ENCODE data around the gene NIT1. TPM values are rescaled to one million over a fixed set of nuclear protein-coding genes. Genes with fewer than 3 reads are reported as not detected.

Gene NIT1
- total RNA-seq, 1 experiment from 2014 or later, result 39.6 TPM

DNA sequence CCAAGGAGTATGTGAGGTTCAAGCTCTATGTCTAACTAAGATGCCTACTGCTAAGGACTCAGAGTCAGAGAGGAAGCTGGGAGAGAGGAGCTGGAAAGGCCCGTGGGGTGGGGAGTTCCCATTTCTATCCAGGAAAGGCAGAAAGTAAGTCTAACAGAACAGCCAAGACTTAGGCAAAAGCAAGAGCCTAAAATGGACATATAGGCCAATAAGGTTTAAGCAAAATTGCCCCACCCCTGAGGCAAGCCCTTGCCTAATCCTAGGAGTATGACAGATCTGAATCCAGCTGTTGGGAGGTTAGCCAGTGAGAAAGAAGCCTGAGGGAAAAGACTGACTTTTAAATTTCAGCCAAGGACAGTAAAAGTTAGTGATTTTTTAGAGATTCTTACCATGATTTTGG is 21.4 kb upstream of the NIT1 start:
- Histone ChIP-seq H4K5ac (ENCODE audit: insufficient read length, low read depth, low read length) (no peak overlapping the region), H3K9ac (ENCODE audit: extremely low read depth, insufficient read length, low read length) (no peak overlapping the region), H2BK5ac (ENCODE audit: insufficient read length, low read length) (no peak overlapping the region), H3K4ac (ENCODE audit: low read depth, low read length) (no peak overlapping the region), H3K27me3 (ENCODE audit: insufficient read depth, low read length) (no peaks in the 10 kb centered on the region; the same call in 1 of the 2 replicates), H2AK5ac (ENCODE audit: insufficient read length, low read length) (no peak overlapping the region), H3K14ac (ENCODE audit: insufficient read depth, low read length) (no peak overlapping the region), H3T11ph (ENCODE audit: low read length) (no peak overlapping the region), H3K9me3 (ENCODE audit: control insufficient read depth, low read depth, low read length) (no peaks in the 10 kb centered on the region), H3K4me1 (ENCODE audit: insufficient read depth, low read length) (no peaks in the 10 kb centered on the region), H3K79me2 (ENCODE audit: insufficient read depth, low read length) (no peaks in the 10 kb centered on the region), H4K8ac (replicated peaks; ENCODE audit: insufficient read length, low read depth, low read length) (no peak overlapping the region), H3K4me2 (ENCODE audit: insufficient read depth, insufficient read length, low read length) (no peak overlapping the region), H2BK15ac (ENCODE audit: low read depth, low read length) (no peak overlapping the region), H2BK20ac (ENCODE audit: low read depth, low read length, poor library complexity, severe bottlenecking) (no peak overlapping the region), H3K27ac (ENCODE audit: insufficient read length, low read depth, low read length) (no peak overlapping the region), H2BK12ac (ENCODE audit: insufficient read length, low read depth, low read length) (no peak overlapping the region), H4K91ac (ENCODE audit: insufficient read length, low read depth, low read length) (no peak overlapping the region), H2BK120ac (ENCODE audit: low read depth, low read length, poor library complexity, severe bottlenecking) (no peak overlapping the region), H3K56ac (ENCODE audit: insufficient read length, low read depth, low read length) (no peak overlapping the region), H3K23me2 (ENCODE audit: insufficient read length, low read depth, low read length, poor library complexity, severe bottlenecking) (peaks cover 10% of the 10 kb centered on the region), H4K20me1 (ENCODE audit: control insufficient read depth, insufficient read depth, insufficient read length) (no peaks in the 10 kb centered on the region), H3K18ac (ENCODE audit: insufficient read length, low read depth, low read length) (no peak overlapping the region), H2AFZ (ENCODE audit: low read length) (no peak overlapping the region), H3K23ac (ENCODE audit: insufficient read length, low read depth, low read length) (no peak overlapping the region), H3K79me1 (ENCODE audit: insufficient read depth, low read depth, low read length, poor library complexity, severe bottlenecking) (no peaks in the 10 kb centered on the region)
- Mint-ChIP-seq H3K4me1 (peaks cover 8 to 9% of the 10 kb centered on the region in 2 experiments), H3K27ac (no peak overlapping the region; a peak in 1 of 7 replicates), H3K4me3 (no peak overlapping the region), H3K9me3 (no peaks in the 10 kb centered on the region; a peak in 1 of 5 replicates), H3K36me3 (ENCODE audit: insufficient read depth in 1 of 3, low read depth in 3 of 3) (peaks cover 3 to 17% (median 17%) of the 10 kb centered on the region in 3 experiments; a peak in 5 of 7 replicates), H3K27me3 (ENCODE audit: low read depth) (peaks cover 11% of the 10 kb centered on the region)
- TF ChIP-seq, protein P1, sequence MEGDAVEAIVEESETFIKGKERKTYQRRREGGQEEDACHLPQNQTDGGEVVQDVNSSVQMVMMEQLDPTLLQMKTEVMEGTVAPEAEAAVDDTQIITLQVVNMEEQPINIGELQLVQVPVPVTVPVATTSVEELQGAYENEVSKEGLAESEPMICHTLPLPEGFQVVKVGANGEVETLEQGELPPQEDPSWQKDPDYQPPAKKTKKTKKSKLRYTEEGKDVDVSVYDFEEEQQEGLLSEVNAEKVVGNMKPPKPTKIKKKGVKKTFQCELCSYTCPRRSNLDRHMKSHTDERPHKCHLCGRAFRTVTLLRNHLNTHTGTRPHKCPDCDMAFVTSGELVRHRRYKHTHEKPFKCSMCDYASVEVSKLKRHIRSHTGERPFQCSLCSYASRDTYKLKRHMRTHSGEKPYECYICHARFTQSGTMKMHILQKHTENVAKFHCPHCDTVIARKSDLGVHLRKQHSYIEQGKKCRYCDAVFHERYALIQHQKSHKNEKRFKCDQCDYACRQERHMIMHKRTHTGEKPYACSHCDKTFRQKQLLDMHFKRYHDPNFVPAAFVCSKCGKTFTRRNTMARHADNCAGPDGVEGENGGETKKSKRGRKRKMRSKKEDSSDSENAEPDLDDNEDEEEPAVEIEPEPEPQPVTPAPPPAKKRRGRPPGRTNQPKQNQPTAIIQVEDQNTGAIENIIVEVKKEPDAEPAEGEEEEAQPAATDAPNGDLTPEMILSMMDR (conservative IDR thresholded peaks at IDR 0.05), result no peak
- no peak for DNase-seq
- WGBS (ENCODE audit: extremely low coverage, insufficient read length, low lambda C conversion rate), result no CpG with 5 or more reads among the region's 1 CpG
